ENCODE data around the gene CUL1.

- TF ChIP-seq POLR2A (IDR thresholded peaks at IDR 0.05; ENCODE audit: low read depth, low read length) (no peak), POLR2AphosphoS5 (IDR thresholded peaks at IDR 0.05; ENCODE audit: low read depth, low read length) (no peak), TAF1 (IDR thresholded peaks at IDR 0.05; ENCODE audit: borderline replicate concordance, low read depth, low read length) (no peak)
These were observed 84.2 kb downstream of the CUL1 start for GRCh38 chr7:148782757-148783456.
